Gastroesophageal sphincter (tissue), 3 donors: ENCODE data around the gene HEPACAM2.

Experiments
- POLR2A ChIP-seq, 2 donors: fragments of 450-650 bp; IDR thresholded peaks; one replicate each; pipeline ENCODE4 v1.6.1; 2017; ENCODE audit warnings: antibody characterized with exemption in 2 of 2, mild to moderate bottlenecking in 2 of 2, moderate library complexity in 1 of 2
- TF ChIP-seq, protein P1 (sequence below), 4 experiments: fragments of 200-600 bp in 2 of 4; fragments of 450-650 bp in 2 of 4; sonication (generic) in 1 of 4; IDR thresholded peaks; one replicate each; pipeline ENCODE4 v1.5.1; 2017 to 2019; ENCODE audit warnings: antibody characterized with exemption in 4 of 4, mild to moderate bottlenecking in 2 of 4, moderate library complexity in 2 of 4

DNA sequence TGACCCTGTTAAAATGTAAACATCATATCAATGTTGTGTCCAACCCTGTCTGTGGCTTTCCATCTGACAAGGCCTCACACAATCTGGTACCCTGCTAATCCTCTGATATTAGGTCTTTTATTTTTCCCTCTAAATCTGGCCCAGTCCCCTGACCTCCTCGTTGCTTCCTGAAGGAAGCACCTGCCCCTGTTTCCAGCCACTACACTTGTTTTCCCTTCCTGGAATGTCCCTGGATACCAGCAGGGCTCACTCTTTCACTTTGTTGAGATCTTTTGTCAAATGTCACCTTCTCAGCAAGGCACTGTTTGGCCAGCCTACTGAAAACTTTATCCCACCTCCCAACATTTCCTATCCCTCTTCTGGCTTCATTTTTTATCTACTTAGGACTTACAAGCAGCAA, 80.2 kb downstream of the HEPACAM2 start:
- TF ChIP-seq POLR2A (IDR thresholded peaks at IDR 0.05): no peak
- TF ChIP-seq, protein P1, sequence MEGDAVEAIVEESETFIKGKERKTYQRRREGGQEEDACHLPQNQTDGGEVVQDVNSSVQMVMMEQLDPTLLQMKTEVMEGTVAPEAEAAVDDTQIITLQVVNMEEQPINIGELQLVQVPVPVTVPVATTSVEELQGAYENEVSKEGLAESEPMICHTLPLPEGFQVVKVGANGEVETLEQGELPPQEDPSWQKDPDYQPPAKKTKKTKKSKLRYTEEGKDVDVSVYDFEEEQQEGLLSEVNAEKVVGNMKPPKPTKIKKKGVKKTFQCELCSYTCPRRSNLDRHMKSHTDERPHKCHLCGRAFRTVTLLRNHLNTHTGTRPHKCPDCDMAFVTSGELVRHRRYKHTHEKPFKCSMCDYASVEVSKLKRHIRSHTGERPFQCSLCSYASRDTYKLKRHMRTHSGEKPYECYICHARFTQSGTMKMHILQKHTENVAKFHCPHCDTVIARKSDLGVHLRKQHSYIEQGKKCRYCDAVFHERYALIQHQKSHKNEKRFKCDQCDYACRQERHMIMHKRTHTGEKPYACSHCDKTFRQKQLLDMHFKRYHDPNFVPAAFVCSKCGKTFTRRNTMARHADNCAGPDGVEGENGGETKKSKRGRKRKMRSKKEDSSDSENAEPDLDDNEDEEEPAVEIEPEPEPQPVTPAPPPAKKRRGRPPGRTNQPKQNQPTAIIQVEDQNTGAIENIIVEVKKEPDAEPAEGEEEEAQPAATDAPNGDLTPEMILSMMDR (IDR thresholded peaks at IDR 0.05): no peak
